ENCODE results near the gene LRP1B.
"Not testable (repeated sequence)": the region's sequence is repeated elsewhere in the genome, so short reads cannot be mapped to it uniquely, and the experiment has no call there.

The LRP1B gene

GRCh38 chr2:140416577-140416976 is 1714.2 kb downstream of the LRP1B start:
- no peaks in the 10 kb centered on the region for H3K36me3 ChIP-seq (ENCODE audit: control insufficient read depth in 1 of 2, insufficient read depth in 2 of 2, low read length in 2 of 2)
- no peaks in the 10 kb centered on the region for H3K27me3 ChIP-seq (ENCODE audit: low read depth, low read length)
- H3K4me3 ChIP-seq (ENCODE audit: low read depth in 1 of 2, low read length in 2 of 2): no peak overlapping the region

GRCh38 chr2:140415035-140415434 is 1715.8 kb downstream of the LRP1B start:
- H3K27ac ChIP-seq (ENCODE audit: low read length); H3K9me3 ChIP-seq (ENCODE audit: control insufficient read depth in 1 of 2, low read length in 2 of 2): not testable (repeated sequence)

More at GRCh38 chr2:140416577-140416976, 1714.2 kb downstream of the LRP1B start:
- no peaks in the 10 kb centered on the region for H3K4me1 ChIP-seq (ENCODE audit: control insufficient read depth in 1 of 2, insufficient read depth in 2 of 2, low read length in 2 of 2)
- H3K9me3 ChIP-seq (ENCODE audit: control insufficient read depth in 1 of 2, low read length in 2 of 2): peaks cover 0 to 3% of the 10 kb centered on the region in 2 donors
- no peak overlapping the region for H3K27ac ChIP-seq (ENCODE audit: low read length)

DNA sequence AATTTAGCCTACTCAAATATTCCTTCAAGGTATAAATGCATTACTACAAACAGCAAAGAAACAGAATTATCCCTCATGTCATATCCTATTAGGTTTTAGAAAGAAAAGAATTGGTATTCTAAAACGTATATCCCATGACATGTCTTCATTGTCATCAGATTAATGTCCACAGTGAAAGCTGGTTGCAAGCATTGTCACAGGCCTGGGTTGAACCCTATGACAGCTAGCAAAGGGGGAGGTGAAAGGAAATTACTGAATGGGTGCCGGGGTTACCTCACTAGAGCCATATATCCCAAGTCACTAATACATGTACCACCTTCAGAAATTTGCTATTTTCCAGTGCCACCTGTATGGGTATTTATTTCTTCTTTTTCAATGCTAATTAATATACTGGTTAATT is 1720.1 kb downstream of the LRP1B start:
- Histone ChIP-seq H3K4me3 (ENCODE audit: low read depth in 1 of 2, low read length in 2 of 2) (no peak overlapping the region), H3K4me1 (ENCODE audit: control insufficient read depth in 1 of 2, insufficient read depth in 2 of 2, low read length in 2 of 2) (no peaks in the 10 kb centered on the region), H3K27me3 (ENCODE audit: low read depth, low read length) (no peaks in the 10 kb centered on the region), H3K27ac (ENCODE audit: low read length) (no peak overlapping the region), H3K9me3 (ENCODE audit: control insufficient read depth in 1 of 2, low read length in 2 of 2) (no peaks in the 10 kb centered on the region), H3K36me3 (ENCODE audit: control insufficient read depth in 1 of 2, insufficient read depth in 2 of 2, low read length in 2 of 2) (no peaks in the 10 kb centered on the region)

More at GRCh38 chr2:140415035-140415434, 1715.8 kb downstream of the LRP1B start:
- H3K27me3 ChIP-seq (ENCODE audit: low read depth, low read length); H3K4me1 ChIP-seq (ENCODE audit: control insufficient read depth in 1 of 2, insufficient read depth in 2 of 2, low read length in 2 of 2); H3K4me3 ChIP-seq (ENCODE audit: low read depth in 1 of 2, low read length in 2 of 2); H3K36me3 ChIP-seq (ENCODE audit: control insufficient read depth in 1 of 2, insufficient read depth in 2 of 2, low read length in 2 of 2): not testable (repeated sequence)

DNA sequence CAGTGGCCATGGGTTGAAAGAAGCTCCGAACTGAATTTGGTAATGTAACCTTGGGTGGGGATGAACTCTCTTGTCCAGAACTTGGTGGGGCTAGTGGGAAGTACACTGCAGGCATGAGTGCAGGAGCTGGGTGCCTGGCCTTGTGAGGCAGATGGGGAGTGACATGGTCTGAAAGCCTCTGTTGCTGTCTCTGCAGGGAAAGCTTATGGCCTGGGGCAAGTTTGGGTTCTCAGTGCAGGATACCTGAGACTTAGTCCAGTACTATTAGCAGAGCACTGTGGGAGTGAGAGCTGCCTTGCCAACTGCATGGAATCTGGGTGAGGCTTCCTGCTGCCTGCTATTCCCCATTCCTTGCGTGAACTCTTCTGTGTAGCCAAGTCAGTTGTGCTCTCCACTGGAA is 1729.8 kb downstream of the LRP1B start:
- Histone ChIP-seq H3K9me3 (ENCODE audit: control insufficient read depth in 1 of 2, low read length in 2 of 2) (peaks cover 0 to 12% of the 10 kb centered on the region in 2 donors), H3K27ac (ENCODE audit: low read length) (no peak overlapping the region), H3K27me3 (ENCODE audit: low read depth, low read length) (no peaks in the 10 kb centered on the region), H3K36me3 (ENCODE audit: control insufficient read depth in 1 of 2, insufficient read depth in 2 of 2, low read length in 2 of 2) (no peaks in the 10 kb centered on the region), H3K4me3 (ENCODE audit: low read depth in 1 of 2, low read length in 2 of 2) (no peak overlapping the region), H3K4me1 (ENCODE audit: control insufficient read depth in 1 of 2, insufficient read depth in 2 of 2, low read length in 2 of 2) (no peaks in the 10 kb centered on the region)

GRCh38 chr2:140392824-140393223 is 1738.0 kb downstream of the LRP1B start:
- Histone ChIP-seq H3K4me1 (ENCODE audit: control insufficient read depth in 1 of 2, insufficient read depth in 2 of 2, low read length in 2 of 2) (no peaks in the 10 kb centered on the region), H3K27me3 (ENCODE audit: low read depth, low read length) (no peaks in the 10 kb centered on the region), H3K27ac (ENCODE audit: low read length) (no peak overlapping the region), H3K36me3 (ENCODE audit: control insufficient read depth in 1 of 2, insufficient read depth in 2 of 2, low read length in 2 of 2) (no peaks in the 10 kb centered on the region), H3K4me3 (ENCODE audit: low read depth in 1 of 2, low read length in 2 of 2) (no peak overlapping the region), H3K9me3 (ENCODE audit: control insufficient read depth in 1 of 2, low read length in 2 of 2) (no peaks in the 10 kb centered on the region)

- no peaks in the 10 kb centered on the region for H3K27me3 ChIP-seq (ENCODE audit: low read depth, low read length)
- no peak overlapping the region for H3K4me3 ChIP-seq (ENCODE audit: low read depth in 1 of 2, low read length in 2 of 2)
- H3K36me3 ChIP-seq (ENCODE audit: control insufficient read depth in 1 of 2, insufficient read depth in 2 of 2, low read length in 2 of 2): no peaks in the 10 kb centered on the region
- no peak overlapping the region for H3K27ac ChIP-seq (ENCODE audit: low read length)
- H3K4me1 ChIP-seq (ENCODE audit: control insufficient read depth in 1 of 2, insufficient read depth in 2 of 2, low read length in 2 of 2): no peaks in the 10 kb centered on the region
- no peaks in the 10 kb centered on the region for H3K9me3 ChIP-seq (ENCODE audit: control insufficient read depth in 1 of 2, low read length in 2 of 2)
These were observed 1745.9 kb downstream of the LRP1B start for GRCh38 chr2:140384946-140385345.

GRCh38 chr2:140383781-140384180 is 1747.0 kb downstream of the LRP1B start:
- H3K27me3 ChIP-seq (ENCODE audit: low read depth, low read length): no peaks in the 10 kb centered on the region
- no peak overlapping the region for H3K4me3 ChIP-seq (ENCODE audit: low read depth in 1 of 2, low read length in 2 of 2)
- no peaks in the 10 kb centered on the region for H3K4me1 ChIP-seq (ENCODE audit: control insufficient read depth in 1 of 2, insufficient read depth in 2 of 2, low read length in 2 of 2)
- H3K9me3 ChIP-seq (ENCODE audit: control insufficient read depth in 1 of 2, low read length in 2 of 2): no peaks in the 10 kb centered on the region
- no peak overlapping the region for H3K27ac ChIP-seq (ENCODE audit: low read length)
- no peaks in the 10 kb centered on the region for H3K36me3 ChIP-seq (ENCODE audit: control insufficient read depth in 1 of 2, insufficient read depth in 2 of 2, low read length in 2 of 2)

DNA sequence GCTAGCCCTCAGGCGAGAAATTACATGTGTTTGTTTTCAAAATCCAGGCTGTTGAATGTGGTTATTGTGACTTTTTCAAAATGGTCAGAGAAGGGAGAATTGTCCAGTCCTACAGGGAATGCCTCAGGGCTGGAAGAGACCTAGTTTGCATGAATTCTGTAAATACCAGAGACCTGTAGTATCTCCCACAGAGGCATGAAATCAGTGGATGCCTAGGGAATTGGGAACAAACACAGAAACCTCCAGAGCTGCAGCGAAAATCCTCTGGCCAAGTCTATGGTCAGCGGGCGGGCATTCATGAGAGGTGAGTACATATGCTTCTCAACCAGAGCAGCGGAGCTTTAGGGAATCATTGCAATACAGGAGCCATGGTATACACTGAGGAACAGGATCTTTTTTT is 1754.1 kb downstream of the LRP1B start:
- Histone ChIP-seq H3K27ac (ENCODE audit: low read length) (no peak overlapping the region), H3K36me3 (ENCODE audit: control insufficient read depth in 1 of 2, insufficient read depth in 2 of 2, low read length in 2 of 2) (no peaks in the 10 kb centered on the region), H3K9me3 (ENCODE audit: control insufficient read depth in 1 of 2, low read length in 2 of 2) (no peaks in the 10 kb centered on the region), H3K27me3 (ENCODE audit: low read depth, low read length) (no peaks in the 10 kb centered on the region), H3K4me3 (ENCODE audit: low read depth in 1 of 2, low read length in 2 of 2) (no peak overlapping the region), H3K4me1 (ENCODE audit: control insufficient read depth in 1 of 2, insufficient read depth in 2 of 2, low read length in 2 of 2) (no peaks in the 10 kb centered on the region)

- no peak overlapping the region for H3K27ac ChIP-seq (ENCODE audit: low read length)
- no peaks in the 10 kb centered on the region for H3K36me3 ChIP-seq (ENCODE audit: control insufficient read depth in 1 of 2, insufficient read depth in 2 of 2, low read length in 2 of 2)
- H3K4me3 ChIP-seq (ENCODE audit: low read depth in 1 of 2, low read length in 2 of 2): no peak overlapping the region
- H3K4me1 ChIP-seq (ENCODE audit: control insufficient read depth in 1 of 2, insufficient read depth in 2 of 2, low read length in 2 of 2): no peaks in the 10 kb centered on the region
- no peaks in the 10 kb centered on the region for H3K9me3 ChIP-seq (ENCODE audit: control insufficient read depth in 1 of 2, low read length in 2 of 2)
- H3K27me3 ChIP-seq (ENCODE audit: low read depth, low read length): no peaks in the 10 kb centered on the region
These were observed 1767.7 kb downstream of the LRP1B start for GRCh38 chr2:140363131-140363530.

DNA sequence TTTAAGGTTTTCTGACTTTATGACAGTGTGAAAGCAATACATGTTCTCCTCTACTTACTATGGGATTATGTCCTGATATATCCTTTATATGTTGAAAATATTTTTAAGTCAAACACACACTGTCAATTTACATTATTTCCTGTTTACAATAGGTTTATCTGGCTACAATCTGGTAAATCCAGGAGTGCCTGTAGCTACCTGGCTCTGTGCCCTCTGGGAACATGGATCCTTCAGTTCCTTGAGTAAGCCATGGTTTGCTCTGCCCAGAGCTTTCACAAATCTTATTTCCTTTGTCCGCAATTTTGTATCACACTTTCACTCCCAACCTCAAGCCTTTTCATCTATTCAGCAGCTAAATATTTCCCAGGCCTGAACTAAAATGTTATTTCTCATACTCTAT is 1768.5 kb downstream of the LRP1B start:
- H3K4me3 ChIP-seq (ENCODE audit: low read depth in 1 of 2, low read length in 2 of 2): no peak overlapping the region
- no peaks in the 10 kb centered on the region for H3K9me3 ChIP-seq (ENCODE audit: control insufficient read depth in 1 of 2, low read length in 2 of 2)
- no peaks in the 10 kb centered on the region for H3K27me3 ChIP-seq (ENCODE audit: low read depth, low read length)
- H3K4me1 ChIP-seq (ENCODE audit: control insufficient read depth in 1 of 2, insufficient read depth in 2 of 2, low read length in 2 of 2): no peaks in the 10 kb centered on the region
- no peak overlapping the region for H3K27ac ChIP-seq (ENCODE audit: low read length)
- no peaks in the 10 kb centered on the region for H3K36me3 ChIP-seq (ENCODE audit: control insufficient read depth in 1 of 2, insufficient read depth in 2 of 2, low read length in 2 of 2)

- H3K27me3 ChIP-seq (ENCODE audit: low read depth, low read length): no peaks in the 10 kb centered on the region
- H3K4me1 ChIP-seq (ENCODE audit: control insufficient read depth in 1 of 2, insufficient read depth in 2 of 2, low read length in 2 of 2): no peaks in the 10 kb centered on the region
- no peak overlapping the region for H3K27ac ChIP-seq (ENCODE audit: low read length)
- no peaks in the 10 kb centered on the region for H3K9me3 ChIP-seq (ENCODE audit: control insufficient read depth in 1 of 2, low read length in 2 of 2)
- no peaks in the 10 kb centered on the region for H3K36me3 ChIP-seq (ENCODE audit: control insufficient read depth in 1 of 2, insufficient read depth in 2 of 2, low read length in 2 of 2)
- no peak overlapping the region for H3K4me3 ChIP-seq (ENCODE audit: low read depth in 1 of 2, low read length in 2 of 2)
These were observed 1771.6 kb downstream of the LRP1B start for GRCh38 chr2:140359056-140359771.

DNA sequence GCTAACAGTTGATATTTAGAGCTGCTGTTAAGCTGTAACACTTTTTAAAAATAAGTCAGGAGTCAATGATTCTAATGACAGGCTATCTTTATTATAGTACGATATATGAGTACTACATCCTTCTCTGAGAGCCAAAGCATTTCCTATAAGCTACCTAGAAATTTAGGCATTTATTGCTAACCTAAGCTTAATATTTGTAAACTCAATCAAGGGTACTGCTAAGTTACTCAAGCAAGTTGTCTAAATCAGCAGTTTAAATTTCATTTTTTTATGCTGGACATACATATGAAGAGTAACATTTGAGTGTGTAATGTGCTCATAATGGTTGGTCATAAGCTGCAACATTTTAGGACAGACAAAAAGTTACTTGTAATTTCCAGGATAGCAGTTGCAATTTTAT is 1774.1 kb downstream of the LRP1B start:
- Histone ChIP-seq H3K27ac (ENCODE audit: low read length) (no peak overlapping the region), H3K4me3 (ENCODE audit: low read depth in 1 of 2, low read length in 2 of 2) (no peak overlapping the region), H3K27me3 (ENCODE audit: low read depth, low read length) (no peaks in the 10 kb centered on the region), H3K9me3 (ENCODE audit: control insufficient read depth in 1 of 2, low read length in 2 of 2) (no peaks in the 10 kb centered on the region), H3K36me3 (ENCODE audit: control insufficient read depth in 1 of 2, insufficient read depth in 2 of 2, low read length in 2 of 2) (no peaks in the 10 kb centered on the region), H3K4me1 (ENCODE audit: control insufficient read depth in 1 of 2, insufficient read depth in 2 of 2, low read length in 2 of 2) (no peaks in the 10 kb centered on the region)

Data from muscle layer of duodenum (tissue), 2 donors.